Gastroesophageal sphincter (tissue), 3 donors: ENCODE results near the gene TMEM170A.
"Not testable (repeated sequence)": the region's sequence is repeated elsewhere in the genome, so short reads cannot be mapped to it uniquely, and the experiment has no call there.

Experiments used
- EP300 ChIP-seq: sonication (generic); formaldehyde crosslinking; IDR thresholded peaks from one replicate; pipeline ENCODE4 v1.6.1; 2017; ENCODE audit warnings: antibody characterized with exemption, mild to moderate bottlenecking
- POLR2A ChIP-seq, 2 donors: fragments of 450-650 bp; IDR thresholded peaks; one replicate each; pipeline ENCODE4 v1.6.1; 2017; ENCODE audit warnings: antibody characterized with exemption in 2 of 2, mild to moderate bottlenecking in 2 of 2, moderate library complexity in 1 of 2
- POLR2AphosphoS5 ChIP-seq: sonication (generic); formaldehyde crosslinking; IDR thresholded peaks from one replicate; pipeline ENCODE4 v1.6.1; 2017; ENCODE audit warnings: antibody characterized with exemption
- TF ChIP-seq, protein P1 (sequence below), 4 experiments: fragments of 200-600 bp in 2 of 4; fragments of 450-650 bp in 2 of 4; sonication (generic) in 1 of 4; IDR thresholded peaks; one replicate each; pipeline ENCODE4 v1.5.1; 2017 to 2019; ENCODE audit warnings: antibody characterized with exemption in 4 of 4, mild to moderate bottlenecking in 2 of 4, moderate library complexity in 2 of 4

DNA sequence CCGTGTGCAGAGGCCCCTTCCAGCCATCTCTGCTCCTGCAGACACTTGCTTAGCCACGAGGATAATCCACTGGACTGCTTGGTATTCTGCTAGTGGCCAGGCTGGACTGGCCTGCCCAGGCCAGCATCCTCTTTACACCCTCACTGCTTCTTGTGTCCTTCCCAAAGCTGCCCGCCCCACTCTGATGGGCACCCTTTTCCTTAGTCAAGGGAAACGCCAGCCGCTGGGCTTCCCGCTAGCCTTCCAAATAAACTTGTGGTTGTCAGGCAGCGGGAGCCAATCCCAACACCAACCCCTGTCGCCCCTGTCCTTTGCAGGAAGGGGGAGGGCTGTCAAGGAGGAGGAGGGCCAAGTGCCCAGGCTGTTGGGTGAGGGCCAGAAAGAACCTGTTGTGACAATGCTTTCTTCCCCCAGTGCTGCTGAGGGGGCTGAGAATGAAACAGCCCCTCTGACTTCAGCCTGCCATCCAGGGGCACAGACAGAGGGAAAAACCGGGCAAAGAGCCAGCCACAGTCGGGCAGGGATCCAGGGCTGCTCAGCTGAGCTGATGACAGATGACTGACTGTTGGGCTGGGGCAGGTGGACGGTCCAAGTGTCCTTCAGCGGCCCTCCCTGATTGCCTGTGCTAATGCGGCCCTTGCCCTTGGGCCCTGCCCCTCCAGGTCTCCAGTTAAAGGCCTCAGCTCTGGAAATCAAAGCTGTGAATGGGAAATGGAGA, 34.3 kb upstream of the TMEM170A start:
- TF ChIP-seq, protein P1, sequence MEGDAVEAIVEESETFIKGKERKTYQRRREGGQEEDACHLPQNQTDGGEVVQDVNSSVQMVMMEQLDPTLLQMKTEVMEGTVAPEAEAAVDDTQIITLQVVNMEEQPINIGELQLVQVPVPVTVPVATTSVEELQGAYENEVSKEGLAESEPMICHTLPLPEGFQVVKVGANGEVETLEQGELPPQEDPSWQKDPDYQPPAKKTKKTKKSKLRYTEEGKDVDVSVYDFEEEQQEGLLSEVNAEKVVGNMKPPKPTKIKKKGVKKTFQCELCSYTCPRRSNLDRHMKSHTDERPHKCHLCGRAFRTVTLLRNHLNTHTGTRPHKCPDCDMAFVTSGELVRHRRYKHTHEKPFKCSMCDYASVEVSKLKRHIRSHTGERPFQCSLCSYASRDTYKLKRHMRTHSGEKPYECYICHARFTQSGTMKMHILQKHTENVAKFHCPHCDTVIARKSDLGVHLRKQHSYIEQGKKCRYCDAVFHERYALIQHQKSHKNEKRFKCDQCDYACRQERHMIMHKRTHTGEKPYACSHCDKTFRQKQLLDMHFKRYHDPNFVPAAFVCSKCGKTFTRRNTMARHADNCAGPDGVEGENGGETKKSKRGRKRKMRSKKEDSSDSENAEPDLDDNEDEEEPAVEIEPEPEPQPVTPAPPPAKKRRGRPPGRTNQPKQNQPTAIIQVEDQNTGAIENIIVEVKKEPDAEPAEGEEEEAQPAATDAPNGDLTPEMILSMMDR (IDR thresholded peaks at IDR 0.05): not testable (repeated sequence)
- TF ChIP-seq POLR2AphosphoS5; EP300; POLR2A (IDR thresholded peaks at IDR 0.05): not testable (repeated sequence)
